Fibroblast of villous mesenchyme (primary cell): ENCODE results near the gene PARN. TPM values are rescaled to one million over a fixed set of nuclear protein-coding genes. Genes with fewer than 3 reads are reported as not detected.

ENCODE experiments used
- DNase-seq: peaks from one replicate; pipeline ENCODE4 v3.0.0-alpha.2; 2010; ENCODE audit warnings: low read depth
- H3K4me3 ChIP-seq: 2 replicates; pipeline ENCODE4 v1.5.1; 2011; ENCODE audit warnings: low read depth, mild to moderate bottlenecking, low read length
- small RNA-seq: library from RNA; depleted of rRNA; stranded (forward); fragments of <200 nt; gene quantifications from one replicate; pipeline ENCODE3, GENCODE V24; 2012
- total RNA-seq: library from RNA; depleted of rRNA; stranded (reverse); fragments of >200 nt; gene quantifications from 2 replicates; pipeline ENCODE4 v1.2.3, GENCODE V29; 2012
- TF ChIP-seq, protein P1 (sequence below): IDR thresholded peaks from 2 replicates; pipeline ENCODE4 v1.5.1; 2012; ENCODE audit warnings: low read depth, mild to moderate bottlenecking, low read length; ENCODE audit not compliant: insufficient read depth

Gene PARN
- total RNA-seq, 1 donor, result 35.4 TPM

GRCh38 chr16:14386115-14386514 is 243.9 kb downstream of the PARN start:
- no peak for DNase-seq
- H3K4me3 ChIP-seq, result no peak overlapping the region

More at GRCh38 chr16:14386115-14386514, 243.9 kb downstream of the PARN start:
- TF ChIP-seq, protein P1, sequence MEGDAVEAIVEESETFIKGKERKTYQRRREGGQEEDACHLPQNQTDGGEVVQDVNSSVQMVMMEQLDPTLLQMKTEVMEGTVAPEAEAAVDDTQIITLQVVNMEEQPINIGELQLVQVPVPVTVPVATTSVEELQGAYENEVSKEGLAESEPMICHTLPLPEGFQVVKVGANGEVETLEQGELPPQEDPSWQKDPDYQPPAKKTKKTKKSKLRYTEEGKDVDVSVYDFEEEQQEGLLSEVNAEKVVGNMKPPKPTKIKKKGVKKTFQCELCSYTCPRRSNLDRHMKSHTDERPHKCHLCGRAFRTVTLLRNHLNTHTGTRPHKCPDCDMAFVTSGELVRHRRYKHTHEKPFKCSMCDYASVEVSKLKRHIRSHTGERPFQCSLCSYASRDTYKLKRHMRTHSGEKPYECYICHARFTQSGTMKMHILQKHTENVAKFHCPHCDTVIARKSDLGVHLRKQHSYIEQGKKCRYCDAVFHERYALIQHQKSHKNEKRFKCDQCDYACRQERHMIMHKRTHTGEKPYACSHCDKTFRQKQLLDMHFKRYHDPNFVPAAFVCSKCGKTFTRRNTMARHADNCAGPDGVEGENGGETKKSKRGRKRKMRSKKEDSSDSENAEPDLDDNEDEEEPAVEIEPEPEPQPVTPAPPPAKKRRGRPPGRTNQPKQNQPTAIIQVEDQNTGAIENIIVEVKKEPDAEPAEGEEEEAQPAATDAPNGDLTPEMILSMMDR, result no peak

Small RNAs within 50 kb of the gene (small RNA-seq; reads per million reads assigned to genes)
- gene RN7SL274P (not detected), gene RNU7-125P (not detected)

Other genes with a start within 250 kb of the PARN start
- 97.0 and 111 TPM in 2 replicates for gene BFAR, start 2.7 kb upstream of the PARN start, total RNA-seq
- gene PLA2G10, start 64.0 kb upstream of the PARN start, total RNA-seq, result not detected in 2 replicates
- gene NPIPA3, start 73.2 kb upstream of the PARN start, total RNA-seq, result 0.32 and 0.43 TPM in 2 replicates
- gene NPIPA2, start 112.3 kb upstream of the PARN start, total RNA-seq, result 0.32 and 0.43 TPM in 2 replicates
- 70.2 and 80.3 TPM in 2 replicates for gene NOMO1, start 203.5 kb upstream of the PARN start, total RNA-seq